K562 (cell line): Measurements from ENCODE around the gene NSUN3. TPM values are rescaled to one million over a fixed set of nuclear protein-coding genes. Genes with fewer than 3 reads are reported as not detected.

Experiments used
- ATAC-seq: fragments of 200-7000 bp; cut with Tn5 transposase; 3 replicates; pipeline ENCODE4 v1.9.1; 2020; ENCODE audit warnings: moderate library complexity
- BruUV-seq: library from RNA; stranded (reverse); fragments of 400-500 nt; replicated peaks from 2 replicates; lab custom pipeline; 2021; lab: Mats Ljungman, UMichigan
- CTCF ChIA-PET: fragments of 300-600 bp; formaldehyde crosslinking; extraction: SDS; loops from one replicate; lab custom pipeline; 2021; ENCODE audit warnings: low intra/inter-chr PET ratio; lab: Yijun Ruan, JAX
- POLR2A ChIA-PET: fragments of 300-600, 350-650 bp; sonication (Branson Sonifier 250); formaldehyde crosslinking; extraction: SDS; loops from one replicate; lab custom pipeline; 2021; ENCODE audit warnings: antibody characterized with exemption, inconsistent platforms; lab: Yijun Ruan, JAX
- DNase-seq, 4 experiments: peaks; one replicate each; pipeline versions ENCODE4 v3.0.0 to v3.0.0-alpha.2; 2011 to 2018; ENCODE audit warnings: low spot score in 3 of 4, mixed read lengths in 3 of 4; ENCODE audit errors: extremely low read depth in 1 of 4
- FAIRE-seq: peaks from 2 replicates; lab custom pipeline; 2011; peaks lifted over from hg19 to GRCh38; lab: Jason Lieb, UNC
- H2AFZ ChIP-seq: 2 replicates; pipeline ENCODE4 v1.6.0; 2011; ENCODE audit warnings: low read depth, low read length, control low read depth, inconsistent platforms
- H3K27ac ChIP-seq: fragments of 200-600 bp; 3 replicates; pipeline ENCODE4 v1.8.0; 2011; ENCODE audit warnings: low read depth, mild to moderate bottlenecking, control low read depth, inconsistent platforms, low read length, moderate library complexity, mixed read lengths; ENCODE audit errors: extremely low read depth
- H3K27me3 ChIP-seq, 2 experiments: fragments of 300-600 bp in 1 of 2; 2 replicates in 1 of 2; 3 replicates in 1 of 2; pipeline versions ENCODE4 v1.6.0 to v1.8.0; 2011; ENCODE audit warnings: inconsistent platforms in 2 of 2, low read length in 2 of 2, mild to moderate bottlenecking in 1 of 2, mixed read lengths in 1 of 2, moderate library complexity in 1 of 2; ENCODE audit not compliant: control insufficient read depth in 2 of 2, insufficient read depth in 2 of 2
- H3K36me3 ChIP-seq: fragments of 300-600 bp; 3 replicates; pipeline ENCODE4 v1.8.0; 2011; ENCODE audit warnings: mild to moderate bottlenecking, low read length, inconsistent platforms; ENCODE audit not compliant: control insufficient read depth, insufficient read depth
- H3K4me1 ChIP-seq, 2 experiments: fragments of 200-600 bp in 1 of 2; replicated peaks in 1 of 2; 2 replicates in 1 of 2; 3 replicates in 1 of 2; pipeline versions ENCODE4 v1.5.1 to v1.8.0; 2011; ENCODE audit warnings: inconsistent platforms in 2 of 2, low read length in 2 of 2, mild to moderate bottlenecking in 1 of 2, mixed read lengths in 1 of 2, moderate library complexity in 1 of 2; ENCODE audit not compliant: control insufficient read depth in 2 of 2, insufficient read depth in 2 of 2
- H3K4me2 ChIP-seq: 2 replicates; pipeline ENCODE4 v1.6.1; 2011; ENCODE audit warnings: low read length, control low read depth, inconsistent platforms, mixed read lengths; ENCODE audit not compliant: insufficient read depth
- H3K4me3 ChIP-seq: fragments of 200-600 bp; sonication (generic), shearing (Covaris generic); 2 replicates; pipeline ENCODE4 v1.5.1; 2016; ENCODE audit warnings: control low read depth, inconsistent platforms
- H3K79me2 ChIP-seq: fragments of 200-600 bp; 3 replicates; pipeline ENCODE4 v1.8.0; 2011; ENCODE audit warnings: low read length, inconsistent platforms; ENCODE audit not compliant: control insufficient read depth, insufficient read depth
- H3K9ac ChIP-seq, 2 experiments: 2 replicates each; pipeline versions ENCODE4 v1.6.0 to v1.6.1; 2011; ENCODE audit warnings: low read depth in 2 of 2, low read length in 2 of 2, control low read depth in 1 of 2, inconsistent platforms in 1 of 2, mild to moderate bottlenecking in 1 of 2, mixed read lengths in 1 of 2; ENCODE audit not compliant: insufficient read depth in 1 of 2
- H3K9me1 ChIP-seq: one replicate; pipeline ENCODE4 v1.6.0; 2011; ENCODE audit warnings: inconsistent platforms, mild to moderate bottlenecking, low read length, moderate library complexity; ENCODE audit not compliant: control insufficient read depth, insufficient read depth
- H3K9me3 ChIP-seq: replicated peaks from 2 replicates; pipeline ENCODE4 v1.5.1; 2011; ENCODE audit warnings: low read depth, low read length, inconsistent platforms; ENCODE audit not compliant: control insufficient read depth, insufficient read depth
- H4K20me1 ChIP-seq: replicated peaks from 2 replicates; pipeline ENCODE4 v1.6.1; 2011; ENCODE audit warnings: low read length, inconsistent platforms, mixed read lengths; ENCODE audit not compliant: control insufficient read depth, insufficient read depth
- ARID2 ChIP-seq: fragments of 450-650 bp; IDR thresholded peaks from 2 replicates; pipeline ENCODE4 v1.6.1; 2017; ENCODE audit warnings: antibody characterized with exemption, mild to moderate bottlenecking
- CTCF ChIP-seq, 3 experiments: IDR thresholded peaks in 2 of 3; conservative IDR thresholded peaks in 1 of 3; 2 replicates each; pipeline ENCODE4 v1.5.1; 2011 to 2012; ENCODE audit warnings: low read length in 3 of 3, mild to moderate bottlenecking in 3 of 3, control low read depth in 2 of 3, improper control_type of control experiment in 1 of 3, inconsistent platforms in 1 of 3, low read depth in 1 of 3, mixed read lengths in 1 of 3, moderate library complexity in 1 of 3; ENCODE audit not compliant: insufficient read depth in 2 of 3
- HMG20A ChIP-seq: fragments of 450-650 bp; formaldehyde crosslinking; conservative IDR thresholded peaks from 2 replicates; pipeline ENCODE4 v1.4.0; 2020; ENCODE audit warnings: mild to moderate bottlenecking, mixed read lengths
- HNRNPH1 ChIP-seq: fragments of 200-400 bp; formaldehyde crosslinking; optimal IDR thresholded peaks from 2 replicates; pipeline ENCODE3; 2017; ENCODE audit warnings: low read depth, mild to moderate bottlenecking, low read length, moderate library complexity
- HSF4 ChIP-seq: fragments of 250-450 bp; sonication (Bioruptor Pico); IDR thresholded peaks from 2 replicates; pipeline ENCODE4 v2.1.2; 2022; ENCODE audit warnings: mild to moderate bottlenecking, moderate library complexity, borderline replicate concordance
- NCOA1 ChIP-seq: fragments of 450-650 bp; IDR thresholded peaks from 2 replicates; pipeline ENCODE4 v1.6.1; 2016; ENCODE audit warnings: low read depth
- PRMT5 ChIP-seq: sonication (generic); formaldehyde crosslinking; IDR thresholded peaks from 2 replicates; pipeline ENCODE4 v1.5.0; 2020; ENCODE audit warnings: missing genetic modification reagents
- SIN3A ChIP-seq, 2 experiments: fragments of 150-350 bp in 1 of 2; IDR thresholded peaks; 2 replicates each; pipeline ENCODE4 v1.6.1; 2011 to 2016; ENCODE audit warnings: borderline replicate concordance in 2 of 2, low read depth in 2 of 2, low read length in 2 of 2, mild to moderate bottlenecking in 2 of 2, moderate library complexity in 2 of 2; ENCODE audit not compliant: control insufficient read depth in 1 of 2
- SMAD2 ChIP-seq: fragments of 150-350 bp; IDR thresholded peaks from 2 replicates; pipeline ENCODE4 v1.6.1; 2014; ENCODE audit warnings: low read depth, mild to moderate bottlenecking, low read length
- TFAP4 ChIP-seq: sonication (generic); formaldehyde crosslinking; IDR thresholded peaks from 2 replicates; pipeline ENCODE4 v1.8.0; 2022; ENCODE audit warnings: missing genetic modification reagents, mild to moderate bottlenecking, moderate library complexity, borderline replicate concordance
- TSC22D4 ChIP-seq: fragments of 450-650 bp; IDR thresholded peaks from 2 replicates; pipeline ENCODE4 v1.6.1; 2016; ENCODE audit warnings: missing genetic modification characterization, missing biosample characterization, control low read depth
- WGBS: fragments of 100-300 bp; shearing (Covaris generic); methylation state at CpG from one replicate; pipeline ENCODE4 v1.1.6; 2016; ENCODE audit warnings: low coverage, mixed read lengths; ENCODE audit not compliant: insufficient coverage; ENCODE audit errors: missing lambda C conversion rate; 5-methylcytosine and 5-hydroxymethylcytosine counted together
- in situ Hi-C: fragments of 300-500 bp; cut with MboI; formaldehyde crosslinking; loops from 4 replicates; pipeline ENCODE4 v1.15.0; 2018; ENCODE audit warnings: inconsistent platforms, mixed read lengths
- intact Hi-C: fragments of 100-400 bp; cut with micrococcal nuclease; formaldehyde crosslinking; loops from 2 replicates; pipeline ENCODE4 v1.14.2; 2022
- polyA plus RNA-seq, 8 experiments: library from polyadenylated mRNA; depleted of rRNA in 4 of 8; stranded (reverse) in 5 of 8; unstranded in 3 of 8; fragments of >200 nt; fragmentation: Nextera tagmentation in 2 of 8; fragmentation: Illumina TruSeq in 1 of 8; extraction: Ambion mirVana in 2 of 8; extraction: Trizol in 1 of 8; gene quantifications; 2 replicates each; pipeline versions ENCODE4 v1.2.1 to v1.2.3, GENCODE V29; 2011 to 2014; ENCODE audit warnings: inconsistent platforms in 1 of 8, missing spikeins in 1 of 8
- total RNA-seq, 7 experiments: library from RNA; depleted of rRNA in 6 of 7; stranded (reverse); fragments of >200 nt in 6 of 7; fragmentation: Illumina TruSeq in 2 of 7; extraction: Trizol in 2 of 7; gene quantifications; 2 replicates each; pipeline versions ENCODE4 v1.2.1 to v1.2.3, GENCODE V29; 2011 to 2021; ENCODE audit warnings: low replicate concordance in 1 of 7
- TF ChIP-seq, protein P1 (sequence below): sonication (generic); formaldehyde crosslinking; IDR thresholded peaks from 2 replicates; pipeline ENCODE4 v1.8.1; 2023; ENCODE audit warnings: missing genetic modification reagents, mild to moderate bottlenecking, borderline replicate concordance

Gene NSUN3
- total and polyA plus RNA-seq, 9 of the 15 experiments (the other 6 are each of a cell fraction or from before 2014, with no cell fraction given) = 4.4 to 12.3 (median 7.6) TPM

GRCh38 chr3:94069194-94069813 is 6.4 kb downstream of the NSUN3 start (continued):
- TF ChIP-seq CTCF (IDR thresholded peaks at IDR 0.05 in 2 of 3, conservative IDR thresholded peaks at IDR 0.05 in 1 of 3; ENCODE audit: insufficient read depth in 2 of 3, low read depth in 1 of 3, low read length in 3 of 3) = peak in 1 of 3 experiments; percentile 49; a peak in 3 of 6 replicates

DNA sequence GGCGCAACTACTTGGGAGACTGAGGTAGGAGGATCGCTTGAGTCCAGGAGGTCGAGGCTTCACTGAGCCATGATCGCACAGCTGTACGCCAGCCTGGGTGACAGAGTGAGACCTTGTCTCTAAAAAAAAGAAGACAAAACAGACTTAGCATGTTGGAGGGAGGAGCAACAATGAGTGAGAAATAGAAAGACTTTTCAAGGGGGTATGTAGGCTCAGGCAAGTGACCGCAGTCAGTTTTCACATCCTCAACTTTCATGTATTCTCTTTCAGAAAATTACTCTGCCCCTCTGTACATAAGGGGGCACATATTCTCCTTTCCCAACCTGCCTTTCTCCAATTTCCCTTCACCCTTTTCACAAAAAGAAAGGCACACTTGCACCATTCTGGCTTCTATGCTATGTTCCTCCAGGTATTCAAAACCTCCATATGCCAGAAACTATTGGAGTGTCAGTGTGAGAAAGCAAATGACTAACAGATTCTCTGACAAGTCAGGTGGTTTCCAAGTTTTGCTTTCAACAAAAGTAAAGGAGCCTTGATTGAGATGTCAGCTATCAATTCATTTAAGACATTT is 7.6 kb downstream of the NSUN3 start:
- Histone ChIP-seq H3K79me2 (peaks cover 1% of the 10 kb centered on the region; the same call in 2 of the 3 replicates), H3K27me3 (no peaks in the 10 kb centered on the region), H3K4me1 (no peaks in the 10 kb centered on the region), H3K9ac (no peak overlapping the region), H4K20me1 (no peaks in the 10 kb centered on the region), H3K9me1 (no peaks in the 10 kb centered on the region), H3K9me3 (no peaks in the 10 kb centered on the region), H3K27ac (no peak overlapping the region), H3K36me3 (peaks cover 13% of the 10 kb centered on the region), H3K4me2 (no peak overlapping the region), H3K4me3 (no peak overlapping the region), H2AFZ (no peak overlapping the region)
- CTCF ChIA-PET = no interaction called here
- BruUV-seq = no TSS peak
- intact Hi-C loops = no loop called here
- FAIRE-seq = no peak
- WGBS = 95% methylated on average over 3 of the region's 6 CpGs
- ATAC-seq = no peak
- no peak for DNase-seq
- POLR2A ChIA-PET = no interaction called here
- in situ Hi-C loops = no loop called here
- TF ChIP-seq HSF4 (CRISPR knock-in tag) (no peak), TSC22D4 (no peak), PRMT5 (no peak), TFAP4 (CRISPR knock-in tag) (no peak), SIN3A (IDR thresholded peaks at IDR 0.05; ENCODE audit: borderline replicate concordance in 2 of 2, control insufficient read depth in 1 of 2, low read depth in 2 of 2, low read length in 2 of 2) (no peak), HMG20A (CRISPR knock-in tag) (no peak), SMAD2 (no peak), HNRNPH1 (no peak), NCOA1 (no peak), ARID2 (no peak)
- TF ChIP-seq, protein P1, sequence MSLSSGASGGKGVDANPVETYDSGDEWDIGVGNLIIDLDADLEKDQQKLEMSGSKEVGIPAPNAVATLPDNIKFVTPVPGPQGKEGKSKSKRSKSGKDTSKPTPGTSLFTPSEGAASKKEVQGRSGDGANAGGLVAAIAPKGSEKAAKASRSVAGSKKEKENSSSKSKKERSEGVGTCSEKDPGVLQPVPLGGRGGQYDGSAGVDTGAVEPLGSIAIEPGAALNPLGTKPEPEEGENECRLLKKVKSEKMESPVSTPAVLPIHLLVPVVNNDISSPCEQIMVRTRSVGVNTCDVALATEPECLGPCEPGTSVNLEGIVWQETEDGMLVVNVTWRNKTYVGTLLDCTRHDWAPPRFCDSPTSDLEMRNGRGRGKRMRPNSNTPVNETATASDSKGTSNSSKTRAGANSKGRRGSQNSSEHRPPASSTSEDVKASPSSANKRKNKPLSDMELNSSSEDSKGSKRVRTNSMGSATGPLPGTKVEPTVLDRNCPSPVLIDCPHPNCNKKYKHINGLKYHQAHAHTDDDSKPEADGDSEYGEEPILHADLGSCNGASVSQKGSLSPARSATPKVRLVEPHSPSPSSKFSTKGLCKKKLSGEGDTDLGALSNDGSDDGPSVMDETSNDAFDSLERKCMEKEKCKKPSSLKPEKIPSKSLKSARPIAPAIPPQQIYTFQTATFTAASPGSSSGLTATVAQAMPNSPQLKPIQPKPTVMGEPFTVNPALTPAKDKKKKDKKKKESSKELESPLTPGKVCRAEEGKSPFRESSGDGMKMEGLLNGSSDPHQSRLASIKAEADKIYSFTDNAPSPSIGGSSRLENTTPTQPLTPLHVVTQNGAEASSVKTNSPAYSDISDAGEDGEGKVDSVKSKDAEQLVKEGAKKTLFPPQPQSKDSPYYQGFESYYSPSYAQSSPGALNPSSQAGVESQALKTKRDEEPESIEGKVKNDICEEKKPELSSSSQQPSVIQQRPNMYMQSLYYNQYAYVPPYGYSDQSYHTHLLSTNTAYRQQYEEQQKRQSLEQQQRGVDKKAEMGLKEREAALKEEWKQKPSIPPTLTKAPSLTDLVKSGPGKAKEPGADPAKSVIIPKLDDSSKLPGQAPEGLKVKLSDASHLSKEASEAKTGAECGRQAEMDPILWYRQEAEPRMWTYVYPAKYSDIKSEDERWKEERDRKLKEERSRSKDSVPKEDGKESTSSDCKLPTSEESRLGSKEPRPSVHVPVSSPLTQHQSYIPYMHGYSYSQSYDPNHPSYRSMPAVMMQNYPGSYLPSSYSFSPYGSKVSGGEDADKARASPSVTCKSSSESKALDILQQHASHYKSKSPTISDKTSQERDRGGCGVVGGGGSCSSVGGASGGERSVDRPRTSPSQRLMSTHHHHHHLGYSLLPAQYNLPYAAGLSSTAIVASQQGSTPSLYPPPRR (CRISPR knock-in tag) = no peak
